Measurements from ENCODE around the gene COMMD1.

DNA sequence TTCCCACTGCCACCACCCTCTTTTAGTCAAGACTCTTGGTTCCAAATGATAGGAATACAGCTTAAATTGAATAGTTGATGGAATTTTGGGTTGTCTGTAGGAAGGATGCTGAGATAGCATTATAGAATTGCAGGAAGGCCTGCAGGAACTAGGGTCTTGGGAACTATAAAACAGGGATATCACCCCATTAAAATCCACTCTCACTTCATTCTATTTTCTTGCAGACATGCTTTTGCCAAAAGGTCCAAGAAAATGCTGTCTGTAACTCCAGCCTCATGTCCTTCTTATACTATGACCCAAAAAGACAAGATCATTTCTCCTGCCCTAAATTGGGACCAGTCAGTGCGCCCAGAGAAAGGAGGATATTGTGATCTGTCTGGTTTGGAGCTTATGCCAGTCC lies 89.1 kb downstream of the COMMD1 start:
- TF ChIP-seq CTCF (IDR thresholded peaks at IDR 0.05; ENCODE audit: borderline replicate concordance, extremely low read depth, low read length, poor library complexity, severe bottlenecking) (no peak), EZH2 (IDR thresholded peaks at IDR 0.05; ENCODE audit: borderline replicate concordance, low read depth, low read length, severe bottlenecking) (no peak)
